H9 (cell line): ENCODE measurements around the gene PCDHGC5. TPM values are rescaled to one million over a fixed set of nuclear protein-coding genes. Genes with fewer than 3 reads are reported as not detected.

Experiments used
- DNase-seq: peaks from one replicate; pipeline ENCODE4 v3.0.0-alpha.2; 2017
- H2AFZ ChIP-seq: one replicate; pipeline ENCODE4 v1.6.1; 2013; ENCODE audit warnings: mild to moderate bottlenecking, low read length, control low read depth, moderate library complexity
- H2AK5ac ChIP-seq: 2 replicates; pipeline ENCODE4 v1.6.1; 2013; ENCODE audit warnings: low read length, control low read depth, mixed read lengths; ENCODE audit not compliant: insufficient read length
- H2BK120ac ChIP-seq: one replicate; pipeline ENCODE4 v1.6.1; 2013; ENCODE audit warnings: low read depth, mild to moderate bottlenecking, low read length, control low read depth, inconsistent platforms; ENCODE audit not compliant: poor library complexity, severe bottlenecking
- H2BK12ac ChIP-seq: 2 replicates; pipeline ENCODE4 v1.6.1; 2013; ENCODE audit warnings: low read length, control low read depth, mixed read lengths, low read depth; ENCODE audit not compliant: insufficient read length
- H2BK15ac ChIP-seq: 2 replicates; pipeline ENCODE4 v1.6.1; 2013; ENCODE audit warnings: low read depth, low read length, control low read depth
- H2BK20ac ChIP-seq: one replicate; pipeline ENCODE4 v1.6.1; 2013; ENCODE audit warnings: low read depth, mild to moderate bottlenecking, low read length, control low read depth, inconsistent platforms; ENCODE audit not compliant: poor library complexity, severe bottlenecking
- H2BK5ac ChIP-seq: 2 replicates; pipeline ENCODE4 v1.6.1; 2013; ENCODE audit warnings: low read length, control low read depth, mixed read lengths; ENCODE audit not compliant: insufficient read length
- H3K14ac ChIP-seq: 2 replicates; pipeline ENCODE4 v1.6.1; 2013; ENCODE audit warnings: low read length, control low read depth; ENCODE audit not compliant: insufficient read depth
- H3K18ac ChIP-seq: 2 replicates; pipeline ENCODE4 v1.6.1; 2013; ENCODE audit warnings: low read depth, mild to moderate bottlenecking, mixed read lengths, low read length, control low read depth; ENCODE audit not compliant: insufficient read length
- H3K23ac ChIP-seq: 2 replicates; pipeline ENCODE4 v1.6.1; 2013; ENCODE audit warnings: low read length, control low read depth, mixed read lengths, low read depth; ENCODE audit not compliant: insufficient read length
- H3K23me2 ChIP-seq: 2 replicates; pipeline ENCODE4 v1.6.1; 2013; ENCODE audit warnings: low read depth, mild to moderate bottlenecking, mixed read lengths, low read length, control low read depth; ENCODE audit not compliant: insufficient read length, poor library complexity, severe bottlenecking
- H3K27ac ChIP-seq: 2 replicates; pipeline ENCODE4 v1.5.1; 2013; ENCODE audit warnings: low read length, control low read depth, mixed read lengths, low read depth; ENCODE audit not compliant: insufficient read length
- H3K27me3 ChIP-seq: 2 replicates; pipeline ENCODE4 v1.6.1; 2013; ENCODE audit warnings: low read length, control low read depth, inconsistent platforms; ENCODE audit not compliant: insufficient read depth
- H3K4ac ChIP-seq: 2 replicates; pipeline ENCODE4 v1.6.1; 2013; ENCODE audit warnings: low read depth, mild to moderate bottlenecking, control low read depth, inconsistent platforms, low read length, moderate library complexity
- H3K4me1 ChIP-seq: 2 replicates; pipeline ENCODE4 v1.6.1; 2013; ENCODE audit warnings: low read length, control low read depth, inconsistent platforms; ENCODE audit not compliant: insufficient read depth
- H3K4me2 ChIP-seq: 2 replicates; pipeline ENCODE4 v1.6.1; 2013; ENCODE audit warnings: low read length, control low read depth, mixed read lengths; ENCODE audit not compliant: insufficient read length, insufficient read depth
- H3K56ac ChIP-seq: 2 replicates; pipeline ENCODE4 v1.6.1; 2013; ENCODE audit warnings: low read depth, mild to moderate bottlenecking, mixed read lengths, low read length, control low read depth; ENCODE audit not compliant: insufficient read length
- H3K79me1 ChIP-seq: 2 replicates; pipeline ENCODE4 v1.6.1; 2013; ENCODE audit warnings: low read depth, mild to moderate bottlenecking, moderate library complexity, low read length, control low read depth, inconsistent platforms; ENCODE audit not compliant: insufficient read depth, poor library complexity, severe bottlenecking
- H3K79me2 ChIP-seq: 2 replicates; pipeline ENCODE4 v1.6.1; 2013; ENCODE audit warnings: low read length, control low read depth, inconsistent platforms; ENCODE audit not compliant: insufficient read depth
- H3K9ac ChIP-seq: 2 replicates; pipeline ENCODE4 v1.6.1; 2013; ENCODE audit warnings: low read length, control low read depth, mixed read lengths; ENCODE audit not compliant: insufficient read length; ENCODE audit errors: extremely low read depth
- H3K9me3 ChIP-seq: one replicate; pipeline ENCODE4 v1.6.1; 2013; ENCODE audit warnings: low read depth, low read length, inconsistent platforms; ENCODE audit not compliant: control insufficient read depth
- H3T11ph ChIP-seq: one replicate; pipeline ENCODE4 v1.6.1; 2013; ENCODE audit warnings: mild to moderate bottlenecking, low read length, control low read depth, inconsistent platforms
- H4K20me1 ChIP-seq: one replicate; pipeline ENCODE4 v1.6.1; 2013; ENCODE audit not compliant: control insufficient read depth, insufficient read length, insufficient read depth
- H4K5ac ChIP-seq: 2 replicates; pipeline ENCODE4 v1.6.1; 2013; ENCODE audit warnings: low read depth, mild to moderate bottlenecking, mixed read lengths, low read length, control low read depth; ENCODE audit not compliant: insufficient read length
- H4K8ac ChIP-seq: replicated peaks from 2 replicates; pipeline ENCODE4 v1.6.1; 2013; ENCODE audit warnings: low read length, control low read depth, mixed read lengths, low read depth; ENCODE audit not compliant: insufficient read length
- H4K91ac ChIP-seq: 2 replicates; pipeline ENCODE4 v1.6.1; 2013; ENCODE audit warnings: low read depth, mild to moderate bottlenecking, moderate library complexity, mixed read lengths, low read length, control low read depth; ENCODE audit not compliant: insufficient read length
- H3K27ac Mint-ChIP-seq, 3 experiments: 2 replicates in 2 of 3; 3 replicates in 1 of 3; pipeline ENCODE4 v1.8.0; 2020 to 2021; ENCODE audit warnings: mixed read lengths in 3 of 3, mild to moderate bottlenecking in 1 of 3, moderate library complexity in 1 of 3
- H3K27me3 Mint-ChIP-seq: 2 replicates; pipeline ENCODE4 v1.8.0; 2021; ENCODE audit warnings: low read depth, mild to moderate bottlenecking, moderate library complexity, mixed read lengths
- H3K36me3 Mint-ChIP-seq, 3 experiments: 2 replicates in 2 of 3; 3 replicates in 1 of 3; pipeline ENCODE4 v1.8.0; 2020 to 2021; ENCODE audit warnings: low read depth in 3 of 3, mixed read lengths in 3 of 3; ENCODE audit not compliant: insufficient read depth in 1 of 3
- H3K4me1 Mint-ChIP-seq, 2 experiments: 2 replicates each; pipeline ENCODE4 v1.8.0; 2020; ENCODE audit warnings: mixed read lengths in 2 of 2
- H3K4me3 Mint-ChIP-seq, 2 experiments: 2 replicates in 1 of 2; 3 replicates in 1 of 2; pipeline ENCODE4 v1.8.0; 2020 to 2021; ENCODE audit warnings: mild to moderate bottlenecking in 2 of 2, mixed read lengths in 2 of 2, moderate library complexity in 1 of 2
- H3K9me3 Mint-ChIP-seq, 2 experiments: 2 replicates in 1 of 2; 3 replicates in 1 of 2; pipeline ENCODE4 v1.8.0; 2020; ENCODE audit warnings: mild to moderate bottlenecking in 2 of 2, mixed read lengths in 2 of 2, moderate library complexity in 1 of 2
- WGBS: extraction: QIAGEN DNeasy Blood & Tissue Kit; methylation state at CpG from one replicate; pipeline ENCODE4 v1.1.7; 2013; ENCODE audit warnings: missing lambda C conversion rate, low lambda C conversion rate, mixed read lengths; ENCODE audit not compliant: insufficient read length; ENCODE audit errors: extremely low coverage; 5-methylcytosine and 5-hydroxymethylcytosine counted together
- total RNA-seq: library from RNA; stranded (reverse); gene quantifications from 2 replicates; pipeline ENCODE4 v1.2.1, GENCODE V29; 2021
- TF ChIP-seq, protein P1 (sequence below): fragments of 200-600 bp; sonication (generic); conservative IDR thresholded peaks from 3 replicates; pipeline ENCODE4 v1.8.0; 2021; ENCODE audit warnings: antibody characterized with exemption, mild to moderate bottlenecking

PCDHGC5 gene
- total RNA-seq, 1 experiment from 2014 or later, result 0.66 TPM

DNA sequence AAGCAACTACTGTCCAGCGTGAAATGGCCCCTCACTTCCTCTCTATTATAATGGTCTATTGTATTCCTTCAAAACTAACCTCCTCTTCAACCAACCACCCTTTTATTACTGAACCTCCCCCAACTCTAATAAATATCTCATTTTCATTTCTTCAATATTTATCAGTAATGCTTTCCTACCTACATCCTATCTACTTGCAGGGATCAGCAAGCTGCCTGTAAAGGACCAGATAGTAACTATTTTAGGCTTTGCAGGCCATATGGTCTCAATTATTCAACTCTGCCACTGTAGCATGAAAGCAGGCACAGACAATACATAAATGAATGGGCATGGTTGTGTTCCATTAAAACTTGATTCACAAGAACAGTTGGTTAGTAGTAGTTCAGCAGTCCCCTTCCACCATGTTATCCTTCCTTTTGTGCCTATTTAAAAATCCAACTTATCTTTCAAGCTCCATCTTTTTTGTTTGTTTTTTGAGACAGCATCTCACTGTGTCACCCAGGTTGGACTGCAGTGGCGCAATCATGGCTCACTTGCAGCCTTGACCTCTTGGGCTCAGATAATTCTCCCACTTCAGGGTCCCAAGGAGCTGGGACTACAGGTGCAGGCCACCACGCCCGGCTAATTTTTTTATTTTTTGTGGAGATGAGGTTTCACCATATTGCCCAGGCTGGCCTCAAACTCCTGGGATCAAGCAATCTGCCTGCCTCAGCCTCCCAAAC, 45.8 kb downstream of the PCDHGC5 start:
- Histone ChIP-seq H4K8ac (no peak overlapping the region), H2BK120ac (no peak overlapping the region), H3K23me2 (no peaks in the 10 kb centered on the region), H3K27ac (no peak overlapping the region), H3K18ac (no peak overlapping the region), H3K27me3 (no peaks in the 10 kb centered on the region), H4K5ac (no peak overlapping the region), H2BK15ac (no peak overlapping the region), H4K91ac (no peak overlapping the region), H3K4ac (no peak overlapping the region), H3K14ac (no peak overlapping the region), H2AK5ac (no peak overlapping the region), H2AFZ (no peak overlapping the region), H4K20me1 (no peaks in the 10 kb centered on the region), H3K4me1 (no peaks in the 10 kb centered on the region), H3K9ac (no peak overlapping the region), H3K9me3 (no peaks in the 10 kb centered on the region), H2BK20ac (no peak overlapping the region), H2BK12ac (no peak overlapping the region), H3K56ac (no peak overlapping the region), H3K79me2 (no peaks in the 10 kb centered on the region), H3K23ac (no peak overlapping the region), H2BK5ac (no peak overlapping the region), H3T11ph (no peak overlapping the region), H3K79me1 (no peaks in the 10 kb centered on the region), H3K4me2 (no peak overlapping the region)
- DNase-seq, result no peak
- H3K36me3 Mint-ChIP-seq, result peaks cover 8 to 17% (median 14%) of the 10 kb centered on the region in 3 experiments; a peak in 6 of 7 replicates
- H3K27ac Mint-ChIP-seq, result no peak overlapping the region
- H3K4me3 Mint-ChIP-seq, result no peak overlapping the region
- WGBS, result no CpG with 5 or more reads among the region's 4 CpGs
- TF ChIP-seq, protein P1, sequence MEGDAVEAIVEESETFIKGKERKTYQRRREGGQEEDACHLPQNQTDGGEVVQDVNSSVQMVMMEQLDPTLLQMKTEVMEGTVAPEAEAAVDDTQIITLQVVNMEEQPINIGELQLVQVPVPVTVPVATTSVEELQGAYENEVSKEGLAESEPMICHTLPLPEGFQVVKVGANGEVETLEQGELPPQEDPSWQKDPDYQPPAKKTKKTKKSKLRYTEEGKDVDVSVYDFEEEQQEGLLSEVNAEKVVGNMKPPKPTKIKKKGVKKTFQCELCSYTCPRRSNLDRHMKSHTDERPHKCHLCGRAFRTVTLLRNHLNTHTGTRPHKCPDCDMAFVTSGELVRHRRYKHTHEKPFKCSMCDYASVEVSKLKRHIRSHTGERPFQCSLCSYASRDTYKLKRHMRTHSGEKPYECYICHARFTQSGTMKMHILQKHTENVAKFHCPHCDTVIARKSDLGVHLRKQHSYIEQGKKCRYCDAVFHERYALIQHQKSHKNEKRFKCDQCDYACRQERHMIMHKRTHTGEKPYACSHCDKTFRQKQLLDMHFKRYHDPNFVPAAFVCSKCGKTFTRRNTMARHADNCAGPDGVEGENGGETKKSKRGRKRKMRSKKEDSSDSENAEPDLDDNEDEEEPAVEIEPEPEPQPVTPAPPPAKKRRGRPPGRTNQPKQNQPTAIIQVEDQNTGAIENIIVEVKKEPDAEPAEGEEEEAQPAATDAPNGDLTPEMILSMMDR, result no peak
- no peaks in the 10 kb centered on the region for H3K4me1 Mint-ChIP-seq
- no peaks in the 10 kb centered on the region; a peak in 1 of 5 replicates for H3K9me3 Mint-ChIP-seq
- no peaks in the 10 kb centered on the region for H3K27me3 Mint-ChIP-seq

Other genes starting within 250 kb of the PCDHGC5 start
- 5.2 and 7.0 TPM in 2 replicates for gene PCDHB15, start 243.7 kb upstream of the PCDHGC5 start, total RNA-seq
- not detected in 2 replicates for gene SLC25A2, start 185.0 kb upstream of the PCDHGC5 start, total RNA-seq
- 90.3 TPM in 2 replicates for gene TAF7, start 168.3 kb upstream of the PCDHGC5 start, total RNA-seq
- 0.63 and 0.72 TPM in 2 replicates for gene PCDHGA1, start 158.6 kb upstream of the PCDHGC5 start, total RNA-seq
- 0.90 and 1.1 TPM in 2 replicates for gene PCDHGA2, start 150.3 kb upstream of the PCDHGC5 start, total RNA-seq
- 0.88 and 0.94 TPM in 2 replicates for gene PCDHGA3, start 145.3 kb upstream of the PCDHGC5 start, total RNA-seq
- gene PCDHGB1, start 139.0 kb upstream of the PCDHGC5 start, total RNA-seq, result 5.0 and 5.2 TPM in 2 replicates
- 2.3 and 2.6 TPM in 2 replicates for gene PCDHGA4, start 134.1 kb upstream of the PCDHGC5 start, total RNA-seq
- gene PCDHGB2, start 129.1 kb upstream of the PCDHGC5 start, total RNA-seq, result 3.2 and 3.8 TPM in 2 replicates
- gene PCDHGA5, start 124.9 kb upstream of the PCDHGC5 start, total RNA-seq, result 1.1 and 1.3 TPM in 2 replicates
- 1.6 and 1.7 TPM in 2 replicates for gene PCDHGB3, start 118.8 kb upstream of the PCDHGC5 start, total RNA-seq
- 1.5 and 1.7 TPM in 2 replicates for gene PCDHGA6, start 115.2 kb upstream of the PCDHGC5 start, total RNA-seq
- 0.83 and 0.88 TPM in 2 replicates for gene PCDHGA7, start 106.3 kb upstream of the PCDHGC5 start, total RNA-seq
- gene PCDHGB4, start 101.4 kb upstream of the PCDHGC5 start, total RNA-seq, result 3.8 and 4.2 TPM in 2 replicates
- 0.90 and 1.0 TPM in 2 replicates for gene PCDHGA8, start 96.4 kb upstream of the PCDHGC5 start, total RNA-seq
- gene PCDHGB5, start 91.1 kb upstream of the PCDHGC5 start, total RNA-seq, result 3.6 and 3.8 TPM in 2 replicates
- 0.83 and 1.3 TPM in 2 replicates for gene PCDHGA9, start 86.3 kb upstream of the PCDHGC5 start, total RNA-seq
- gene PCDHGB6, start 81.1 kb upstream of the PCDHGC5 start, total RNA-seq, result 5.5 and 6.0 TPM in 2 replicates
- 12.5 and 15.1 TPM in 2 replicates for gene PCDHGA10, start 76.1 kb upstream of the PCDHGC5 start, total RNA-seq
- 6.8 and 7.7 TPM in 2 replicates for gene PCDHGB7, start 71.4 kb upstream of the PCDHGC5 start, total RNA-seq
- gene PCDHGA11, start 68.0 kb upstream of the PCDHGC5 start, total RNA-seq, result 2.6 and 2.7 TPM in 2 replicates
- gene PCDHGA12, start 58.6 kb upstream of the PCDHGC5 start, total RNA-seq, result 1.3 and 1.4 TPM in 2 replicates
- 19.8 and 22.6 TPM in 2 replicates for gene PCDHGC3, start 13.1 kb upstream of the PCDHGC5 start, total RNA-seq
- gene PCDHGC4, start 4.1 kb upstream of the PCDHGC5 start, total RNA-seq, result 4.0 and 4.3 TPM in 2 replicates
- gene DIAPH1, start 129.9 kb downstream of the PCDHGC5 start, total RNA-seq, result 117 and 123 TPM in 2 replicates
- 98.3 and 98.5 TPM in 2 replicates for gene HDAC3, start 147.8 kb downstream of the PCDHGC5 start, total RNA-seq
- gene RELL2, start 147.9 kb downstream of the PCDHGC5 start, total RNA-seq, result 9.8 and 11.1 TPM in 2 replicates
- gene FCHSD1, start 162.3 kb downstream of the PCDHGC5 start, total RNA-seq, result 23.1 and 23.4 TPM in 2 replicates
- gene ARAP3, start 193.1 kb downstream of the PCDHGC5 start, total RNA-seq, result 27.3 and 27.6 TPM in 2 replicates